ENCODE measurements around the gene ANKRD28.

ANKRD28 gene

GRCh38 chr3:15673536-15673935, 124.2 kb downstream of the ANKRD28 start:
- Histone ChIP-seq H4K8ac (ENCODE audit: low read length) (no peak overlapping the region), H2AFZ (ENCODE audit: low read depth, low read length) (no peak overlapping the region), H3K27me3 (ENCODE audit: control insufficient read depth in 1 of 2, insufficient read depth in 1 of 2, low read length in 2 of 2) (no peaks in the 10 kb centered on the region), H3K4me3 (ENCODE audit: insufficient read depth in 1 of 2, low read depth in 1 of 2, low read length in 2 of 2) (no peak overlapping the region), H4K91ac (ENCODE audit: low read length) (no peak overlapping the region), H2BK15ac (ENCODE audit: low read depth, poor library complexity, severe bottlenecking) (no peak overlapping the region), H3K18ac (ENCODE audit: low read depth in 1 of 2, low read length in 2 of 2) (no peak overlapping the region), H2AK5ac (ENCODE audit: low read length, severe bottlenecking) (no peak overlapping the region), H2BK12ac (ENCODE audit: low read length in 2 of 2) (no peak overlapping the region), H3K27ac (ENCODE audit: low read length, poor library complexity, severe bottlenecking) (no peak overlapping the region), H3K4ac (ENCODE audit: low read depth in 1 of 2, low read length in 2 of 2) (no peak overlapping the region), H2BK120ac (ENCODE audit: low read depth, low read length) (no peak overlapping the region), H3K9ac (ENCODE audit: low read length) (no peak overlapping the region), H3K9me3 (ENCODE audit: control insufficient read depth, low read length) (no peaks in the 10 kb centered on the region), H3K14ac (ENCODE audit: low read length in 2 of 2) (no peak overlapping the region), H3K23ac (ENCODE audit: low read length in 2 of 2) (no peak overlapping the region), H2BK5ac (ENCODE audit: low read depth, low read length, poor library complexity, severe bottlenecking) (no peak overlapping the region), H3K4me1 (ENCODE audit: control insufficient read depth, insufficient read depth, low read depth, low read length) (no peaks in the 10 kb centered on the region), H3K4me2 (ENCODE audit: low read length, poor library complexity, severe bottlenecking) (no peak overlapping the region), H3K36me3 (ENCODE audit: control insufficient read depth in 1 of 2, insufficient read depth in 2 of 2, low read depth in 1 of 2, low read length in 2 of 2) (peaks cover 22 to 99% of the 10 kb centered on the region in 2 experiments), H3K79me1 (replicated peaks; ENCODE audit: low read length, poor library complexity, severe bottlenecking) (peaks cover 2% of the 10 kb centered on the region)
- DNase-seq: no peak
- WGBS: 94% methylated on average over 1 of the region's 1 CpG

GRCh38 chr3:15667484-15667883, 130.3 kb downstream of the ANKRD28 start:
- H3K14ac ChIP-seq (ENCODE audit: low read length in 2 of 2): no peak overlapping the region
- no peak overlapping the region for H3K4me2 ChIP-seq (ENCODE audit: low read length, poor library complexity, severe bottlenecking)
- H3K4me3 ChIP-seq (ENCODE audit: insufficient read depth in 1 of 2, low read depth in 1 of 2, low read length in 2 of 2): no peak overlapping the region
- H2AK5ac ChIP-seq (ENCODE audit: low read length, severe bottlenecking): no peak overlapping the region
- no peak overlapping the region for H3K18ac ChIP-seq (ENCODE audit: low read depth in 1 of 2, low read length in 2 of 2)
- peaks cover under 1% of the 10 kb centered on the region for H3K79me1 ChIP-seq (replicated peaks; ENCODE audit: low read length, poor library complexity, severe bottlenecking)
- no peaks in the 10 kb centered on the region for H3K27me3 ChIP-seq (ENCODE audit: control insufficient read depth in 1 of 2, insufficient read depth in 1 of 2, low read length in 2 of 2)
- H2BK120ac ChIP-seq (ENCODE audit: low read depth, low read length): no peak overlapping the region
- H3K4me1 ChIP-seq (ENCODE audit: control insufficient read depth, insufficient read depth, low read depth, low read length): no peaks in the 10 kb centered on the region
- H4K91ac ChIP-seq (ENCODE audit: low read length): no peak overlapping the region
- no peak overlapping the region for H4K8ac ChIP-seq (ENCODE audit: low read length)
- no peak overlapping the region for H3K4ac ChIP-seq (ENCODE audit: low read depth in 1 of 2, low read length in 2 of 2)
- H3K27ac ChIP-seq (ENCODE audit: low read length, poor library complexity, severe bottlenecking): no peak overlapping the region
- H3K9me3 ChIP-seq (ENCODE audit: control insufficient read depth, low read length): no peaks in the 10 kb centered on the region
- H2BK15ac ChIP-seq (ENCODE audit: low read depth, poor library complexity, severe bottlenecking): no peak overlapping the region
- 100% methylated on average over 1 of the region's 3 CpGs for WGBS
- H2BK5ac ChIP-seq (ENCODE audit: low read depth, low read length, poor library complexity, severe bottlenecking): no peak overlapping the region
- H3K9ac ChIP-seq (ENCODE audit: low read length): no peak overlapping the region
- H3K36me3 ChIP-seq (ENCODE audit: control insufficient read depth in 1 of 2, insufficient read depth in 2 of 2, low read depth in 1 of 2, low read length in 2 of 2): peaks cover 15 to 73% of the 10 kb centered on the region in 2 experiments
- no peak overlapping the region for H2AFZ ChIP-seq (ENCODE audit: low read depth, low read length)
- H2BK12ac ChIP-seq (ENCODE audit: low read length in 2 of 2): no peak overlapping the region
- H3K23ac ChIP-seq (ENCODE audit: low read length in 2 of 2): no peak overlapping the region
- DNase-seq: no peak

DNA sequence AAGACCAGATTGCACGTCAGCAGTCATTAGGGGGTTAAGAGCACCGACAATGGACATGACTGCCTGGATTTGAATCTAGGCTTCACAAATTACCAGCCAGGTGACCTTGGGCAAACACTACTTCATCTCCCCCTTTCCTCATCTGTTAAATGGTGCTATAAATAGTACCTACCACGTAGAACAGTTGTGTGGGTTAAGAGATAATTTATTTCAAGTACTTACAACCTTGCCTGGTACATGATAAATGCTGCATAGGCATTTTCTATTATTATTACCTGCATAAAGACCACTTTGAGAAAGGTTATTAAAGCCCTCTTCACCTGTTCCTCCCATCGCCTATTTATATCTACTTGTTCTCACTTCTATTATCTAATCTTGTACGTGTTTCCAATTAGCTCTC, 131.5 kb downstream of the ANKRD28 start:
- 98% methylated on average over 4 of the region's 5 CpGs for WGBS
- H2BK120ac ChIP-seq (ENCODE audit: low read depth, low read length): no peak overlapping the region
- no peak overlapping the region for H3K4ac ChIP-seq (ENCODE audit: low read depth in 1 of 2, low read length in 2 of 2)
- H3K36me3 ChIP-seq (ENCODE audit: control insufficient read depth in 1 of 2, insufficient read depth in 2 of 2, low read depth in 1 of 2, low read length in 2 of 2): peaks cover 10 to 61% of the 10 kb centered on the region in 2 experiments
- H3K27me3 ChIP-seq (ENCODE audit: control insufficient read depth in 1 of 2, insufficient read depth in 1 of 2, low read length in 2 of 2): no peaks in the 10 kb centered on the region
- no peak overlapping the region for H2BK5ac ChIP-seq (ENCODE audit: low read depth, low read length, poor library complexity, severe bottlenecking)
- no peak overlapping the region for H2BK15ac ChIP-seq (ENCODE audit: low read depth, poor library complexity, severe bottlenecking)
- no peak overlapping the region for H3K4me3 ChIP-seq (ENCODE audit: insufficient read depth in 1 of 2, low read depth in 1 of 2, low read length in 2 of 2)
- H2BK12ac ChIP-seq (ENCODE audit: low read length in 2 of 2): no peak overlapping the region
- H3K18ac ChIP-seq (ENCODE audit: low read depth in 1 of 2, low read length in 2 of 2): no peak overlapping the region
- no peaks in the 10 kb centered on the region for H3K79me1 ChIP-seq (replicated peaks; ENCODE audit: low read length, poor library complexity, severe bottlenecking)
- H3K4me2 ChIP-seq (ENCODE audit: low read length, poor library complexity, severe bottlenecking): no peak overlapping the region
- no peak overlapping the region for H4K8ac ChIP-seq (ENCODE audit: low read length)
- no peak overlapping the region for H4K91ac ChIP-seq (ENCODE audit: low read length)
- no peak for DNase-seq
- no peak overlapping the region for H2AFZ ChIP-seq (ENCODE audit: low read depth, low read length)
- no peaks in the 10 kb centered on the region for H3K4me1 ChIP-seq (ENCODE audit: control insufficient read depth, insufficient read depth, low read depth, low read length)
- H3K14ac ChIP-seq (ENCODE audit: low read length in 2 of 2): no peak overlapping the region
- H3K9me3 ChIP-seq (ENCODE audit: control insufficient read depth, low read length): no peaks in the 10 kb centered on the region
- no peak overlapping the region for H3K27ac ChIP-seq (ENCODE audit: low read length, poor library complexity, severe bottlenecking)
- no peak overlapping the region for H2AK5ac ChIP-seq (ENCODE audit: low read length, severe bottlenecking)
- no peak overlapping the region for H3K23ac ChIP-seq (ENCODE audit: low read length in 2 of 2)
- no peak overlapping the region for H3K9ac ChIP-seq (ENCODE audit: low read length)

DNA sequence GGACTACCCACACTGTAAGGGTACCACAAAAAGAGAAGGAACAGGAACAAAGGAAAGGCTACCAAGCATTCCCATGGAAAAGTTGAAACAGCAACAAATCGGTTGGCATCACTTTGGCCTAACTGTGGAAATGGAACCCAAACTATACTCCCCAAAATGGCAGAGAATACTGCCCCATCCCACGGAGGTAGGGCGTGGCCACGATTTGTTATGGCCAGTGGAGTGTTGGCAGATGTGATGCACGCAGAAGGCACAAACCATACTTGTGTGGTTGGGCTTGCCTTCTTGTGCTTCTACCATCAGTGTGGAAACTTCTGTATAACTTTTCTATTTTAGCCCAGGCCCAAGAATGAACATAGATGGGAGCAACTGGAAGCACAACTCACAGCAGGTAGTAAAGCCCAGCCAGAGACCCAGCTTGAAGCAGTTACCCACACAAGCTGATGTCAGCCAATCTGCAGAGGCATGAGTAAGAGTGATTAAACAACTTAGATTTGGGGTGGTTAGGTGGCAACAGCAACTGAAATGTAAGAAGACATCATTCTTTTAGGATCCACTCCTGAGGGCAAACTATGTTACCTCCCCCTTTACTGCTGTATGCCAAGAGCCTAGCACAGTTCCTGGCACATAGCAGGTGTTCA, 132.1 kb downstream of the ANKRD28 start:
- Histone ChIP-seq H4K91ac (ENCODE audit: low read length) (no peak overlapping the region), H2BK12ac (ENCODE audit: low read length in 2 of 2) (no peak overlapping the region), H3K79me1 (replicated peaks; ENCODE audit: low read length, poor library complexity, severe bottlenecking) (no peaks in the 10 kb centered on the region), H3K27me3 (ENCODE audit: control insufficient read depth in 1 of 2, insufficient read depth in 1 of 2, low read length in 2 of 2) (no peaks in the 10 kb centered on the region), H3K4me1 (ENCODE audit: control insufficient read depth, insufficient read depth, low read depth, low read length) (no peaks in the 10 kb centered on the region), H3K4me2 (ENCODE audit: low read length, poor library complexity, severe bottlenecking) (no peak overlapping the region), H3K9me3 (ENCODE audit: control insufficient read depth, low read length) (no peaks in the 10 kb centered on the region), H3K4me3 (ENCODE audit: insufficient read depth in 1 of 2, low read depth in 1 of 2, low read length in 2 of 2) (no peak overlapping the region), H3K18ac (ENCODE audit: low read depth in 1 of 2, low read length in 2 of 2) (no peak overlapping the region), H3K9ac (ENCODE audit: low read length) (no peak overlapping the region), H2AK5ac (ENCODE audit: low read length, severe bottlenecking) (no peak overlapping the region), H2AFZ (ENCODE audit: low read depth, low read length) (no peak overlapping the region), H3K23ac (ENCODE audit: low read length in 2 of 2) (no peak overlapping the region), H4K8ac (ENCODE audit: low read length) (no peak overlapping the region), H2BK5ac (ENCODE audit: low read depth, low read length, poor library complexity, severe bottlenecking) (no peak overlapping the region), H3K27ac (ENCODE audit: low read length, poor library complexity, severe bottlenecking) (no peak overlapping the region), H3K36me3 (ENCODE audit: control insufficient read depth in 1 of 2, insufficient read depth in 2 of 2, low read depth in 1 of 2, low read length in 2 of 2) (peaks cover 10 to 54% of the 10 kb centered on the region in 2 experiments), H3K4ac (ENCODE audit: low read depth in 1 of 2, low read length in 2 of 2) (no peak overlapping the region), H3K14ac (ENCODE audit: low read length in 2 of 2) (no peak overlapping the region), H2BK120ac (ENCODE audit: low read depth, low read length) (no peak overlapping the region), H2BK15ac (ENCODE audit: low read depth, poor library complexity, severe bottlenecking) (no peak overlapping the region)
- 97% methylated on average over 5 of the region's 5 CpGs for WGBS
- DNase-seq: no peak

Measured in mesenchymal stem cell (in vitro differentiated cells and primary cell).